SJSA1 (cell line): Measurements from ENCODE around the gene OCEL1. TPM values are rescaled to one million over a fixed set of nuclear protein-coding genes. Genes with fewer than 3 reads are reported as not detected.
"Not testable (repeated sequence)": the region's sequence is repeated elsewhere in the genome, so short reads cannot be mapped to it uniquely, and the experiment has no call there.

Experiments
- DNase-seq, 2 experiments: peaks; one replicate each; pipeline ENCODE4 v3.0.0-alpha.2; 2015 to 2020; ENCODE audit warnings: low spot score in 2 of 2, low read depth in 1 of 2
- H3K27ac ChIP-seq: fragments of 250-450 bp; sonication (Bioruptor Pico); 2 replicates; pipeline ENCODE4 v1.5.1; 2020; ENCODE audit warnings: mild to moderate bottlenecking, moderate library complexity
- H3K27me3 ChIP-seq: fragments of 250-450 bp; sonication (Bioruptor Pico); replicated peaks from 2 replicates; pipeline ENCODE4 v1.5.1; 2020; ENCODE audit warnings: mild to moderate bottlenecking, moderate library complexity
- H3K36me3 ChIP-seq: fragments of 250-450 bp; sonication (Bioruptor Pico); 2 replicates; pipeline ENCODE4 v1.5.1; 2020; ENCODE audit warnings: mild to moderate bottlenecking
- H3K4me1 ChIP-seq: fragments of 250-450 bp; sonication (Bioruptor Pico); replicated peaks from 2 replicates; pipeline ENCODE4 v1.6.1; 2021; ENCODE audit warnings: mild to moderate bottlenecking
- H3K4me3 ChIP-seq: fragments of 250-450 bp; sonication (Bioruptor Pico); 2 replicates; pipeline ENCODE4 v1.5.1; 2020; ENCODE audit warnings: mild to moderate bottlenecking
- H3K9me3 ChIP-seq: fragments of 250-450 bp; sonication (Bioruptor Pico); replicated peaks from 2 replicates; pipeline ENCODE4 v1.5.1; 2020; ENCODE audit warnings: mild to moderate bottlenecking
- total RNA-seq: library from RNA; depleted of rRNA; stranded (reverse); fragments of >200 nt; shearing (Covaris generic); gene quantifications from 2 replicates; pipeline ENCODE4 v1.2.3, GENCODE V29; 2014; rRNA removed

The OCEL1 gene
- total RNA-seq, 1 experiment from 2014 or later, result 10.6 TPM

- not testable (repeated sequence) for H3K9me3 ChIP-seq, H3K4me1 ChIP-seq, H3K4me3 ChIP-seq, H3K27ac ChIP-seq, H3K27me3 ChIP-seq, DNase-seq
- H3K36me3 ChIP-seq, result peaks cover 78% of the 10 kb centered on the region
Observed at GRCh38 chr19:17274892-17275291, 48.9 kb downstream of the OCEL1 start.

DNA sequence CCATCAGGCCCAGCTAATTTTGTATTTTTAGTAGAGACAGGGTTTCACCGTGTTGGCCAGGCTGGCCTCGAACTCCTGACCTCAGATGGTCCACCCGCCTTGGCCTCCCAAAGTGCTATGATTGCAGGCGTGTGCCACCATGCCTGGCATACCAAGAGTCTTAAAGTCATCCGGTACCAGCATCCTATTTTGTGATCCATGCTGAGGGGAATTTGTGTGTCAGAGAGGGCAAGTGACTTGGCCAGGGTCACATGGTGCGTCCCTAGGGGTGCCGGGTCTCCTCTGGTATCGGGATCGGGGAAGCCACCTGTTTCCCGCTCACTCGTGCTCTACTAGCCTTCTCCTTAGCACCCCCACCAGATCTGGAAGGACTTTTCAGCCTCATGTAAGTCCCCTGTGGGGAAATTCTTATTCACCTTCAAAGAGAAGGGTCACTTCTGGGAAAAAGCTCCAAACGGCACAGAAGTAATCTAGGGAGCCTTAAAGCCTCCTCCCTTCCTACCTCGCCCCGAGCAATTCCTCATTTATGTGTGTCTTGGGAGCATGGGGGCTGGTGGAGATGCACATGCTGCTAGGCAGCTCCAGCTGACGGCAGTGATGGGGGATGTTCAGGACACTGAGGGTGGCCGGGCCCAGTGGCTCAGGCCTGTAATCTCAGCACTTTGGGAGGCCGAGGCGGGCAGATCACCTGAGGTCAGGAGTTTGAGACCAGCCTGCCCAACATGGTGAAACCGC lies 49.6 kb downstream of the OCEL1 start:
- Histone ChIP-seq H3K27ac (no peak overlapping the region), H3K27me3 (no peaks in the 10 kb centered on the region), H3K9me3 (no peaks in the 10 kb centered on the region), H3K4me1 (no peaks in the 10 kb centered on the region), H3K4me3 (no peak overlapping the region), H3K36me3 (peaks cover 71% of the 10 kb centered on the region)
- DNase-seq, result no peak

Other genes with a start within 250 kb of the OCEL1 start
- gene CPAMD8, start 199.4 kb upstream of the OCEL1 start, total RNA-seq, result 0.34 and 1.3 TPM in 2 replicates
- gene HAUS8, start 150.8 kb upstream of the OCEL1 start, total RNA-seq, result 19.1 and 21.5 TPM in 2 replicates
- gene MYO9B, start 150.4 kb upstream of the OCEL1 start, total RNA-seq, result 26.7 and 39.9 TPM in 2 replicates
- 23.1 and 38.4 TPM in 2 replicates for gene USE1, start 10.9 kb upstream of the OCEL1 start, total RNA-seq
- gene NR2F6, start 19.7 kb downstream of the OCEL1 start, total RNA-seq, result 55.1 and 64.8 TPM in 2 replicates
- not detected in 2 replicates for gene USHBP1, start 38.5 kb downstream of the OCEL1 start, total RNA-seq
- gene BABAM1, start 41.2 kb downstream of the OCEL1 start, total RNA-seq, result 138 and 146 TPM in 2 replicates
- gene ANKLE1, start 55.7 kb downstream of the OCEL1 start, total RNA-seq, result 0.16 TPM in 1 of 2 replicates, not detected in the other
- 2.3 and 5.2 TPM in 2 replicates for gene ABHD8, start 77.2 kb downstream of the OCEL1 start, total RNA-seq
- 35.1 and 69.4 TPM in 2 replicates for gene MRPL34, start 79.6 kb downstream of the OCEL1 start, total RNA-seq
- gene DDA1, start 83.3 kb downstream of the OCEL1 start, total RNA-seq, result 74.7 and 107 TPM in 2 replicates
- gene ANO8, start 108.6 kb downstream of the OCEL1 start, total RNA-seq, result 2.9 and 5.3 TPM in 2 replicates
- 19.5 and 31.6 TPM in 2 replicates for gene GTPBP3, start 111.3 kb downstream of the OCEL1 start, total RNA-seq
- not detected in 2 replicates for gene PLVAP, start 151.1 kb downstream of the OCEL1 start, total RNA-seq
- gene CCDC194, start 168.0 kb downstream of the OCEL1 start, total RNA-seq, result not detected in 2 replicates
- gene BST2, start 179.4 kb downstream of the OCEL1 start, total RNA-seq, result 0.45 and 3.8 TPM in 2 replicates
- 58.5 and 67.9 TPM in 2 replicates for gene MVB12A, start 193.8 kb downstream of the OCEL1 start, total RNA-seq
- not detected in 2 replicates for gene TMEM221, start 222.4 kb downstream of the OCEL1 start, total RNA-seq
- not detected in 2 replicates for gene NXNL1, start 234.7 kb downstream of the OCEL1 start, total RNA-seq
- 4.0 and 4.8 TPM in 2 replicates for gene SLC27A1, start 244.3 kb downstream of the OCEL1 start, total RNA-seq